K562 (cell line): ENCODE measurements around the gene FAM117B. TPM values are rescaled to one million over a fixed set of nuclear protein-coding genes. Genes with fewer than 3 reads are reported as not detected.

ENCODE experiments used
- AFF4 ChIP-seq: sonication (generic); formaldehyde crosslinking; IDR thresholded peaks from 2 replicates; pipeline ENCODE4 v1.8.0; 2023; ENCODE audit warnings: mild to moderate bottlenecking, missing genetic modification reagents
- BRD9 ChIP-seq: fragments of 450-650 bp; IDR thresholded peaks from 2 replicates; pipeline ENCODE4 v1.6.1; 2018; ENCODE audit warnings: low read depth; ENCODE audit not compliant: partially characterized antibody
- FOSL1 ChIP-seq: fragments of 200-800 bp; sonication (Bioruptor generic); conservative IDR thresholded peaks from 2 replicates; pipeline ENCODE4 v1.6.1; 2016; ENCODE audit warnings: missing genetic modification characterization, missing compliant biosample characterization
- FOXP1 ChIP-seq: sonication (generic); formaldehyde crosslinking; IDR thresholded peaks from 2 replicates; pipeline ENCODE4 v1.8.0; 2022; ENCODE audit warnings: mild to moderate bottlenecking, missing genetic modification reagents
- GATAD2A ChIP-seq: fragments of 450-650 bp; IDR thresholded peaks from 2 replicates; pipeline ENCODE4 v1.6.1; 2017
- JUND ChIP-seq, 2 experiments: IDR thresholded peaks; 2 replicates in 1 of 2; 3 replicates in 1 of 2; pipeline ENCODE4 v1.6.1; 2011; ENCODE audit warnings: borderline replicate concordance in 2 of 2, low read depth in 2 of 2, low read length in 2 of 2, improper control_type of control experiment in 1 of 2, missing biosample characterization in 1 of 2, missing genetic modification characterization in 1 of 2, missing genetic modification reagents in 1 of 2
- NFXL1 ChIP-seq: fragments of 450-650 bp; formaldehyde crosslinking; IDR thresholded peaks from 2 replicates; pipeline ENCODE4 v1.4.0; 2021; ENCODE audit warnings: mild to moderate bottlenecking
- NR2C2 ChIP-seq, 2 experiments: fragments of 200-800 bp in 1 of 2; sonication (Bioruptor generic) in 1 of 2; sonication (generic) in 1 of 2; formaldehyde crosslinking in 1 of 2; IDR thresholded peaks; 2 replicates each; pipeline versions ENCODE4 v1.6.1 to v1.8.0; 2016 to 2022; ENCODE audit warnings: mild to moderate bottlenecking in 1 of 2, missing compliant biosample characterization in 1 of 2, missing genetic modification characterization in 1 of 2, missing genetic modification reagents in 1 of 2
- PPARD ChIP-seq: fragments of 250-450 bp; sonication (Bioruptor Pico); IDR thresholded peaks from 2 replicates; pipeline ENCODE4 v1.8.0; 2022; ENCODE audit warnings: inconsistent platforms, mild to moderate bottlenecking, moderate library complexity
- PURB ChIP-seq: sonication (generic); formaldehyde crosslinking; IDR thresholded peaks from 2 replicates; pipeline ENCODE4 v1.9.0; 2021; ENCODE audit warnings: low read depth, mild to moderate bottlenecking, missing genetic modification reagents
- PYGO2 ChIP-seq: fragments of 450-650 bp; IDR thresholded peaks from 2 replicates; pipeline ENCODE4 v1.6.1; 2016; ENCODE audit warnings: mild to moderate bottlenecking, missing genetic modification characterization, moderate library complexity, missing compliant biosample characterization
- RUNX1 ChIP-seq: sonication (generic); IDR thresholded peaks from 2 replicates; pipeline ENCODE4 v1.6.1; 2016; ENCODE audit warnings: antibody characterized with exemption, low read depth
- TAF1 ChIP-seq: IDR thresholded peaks from 2 replicates; pipeline ENCODE4 v1.6.1; 2011; ENCODE audit warnings: mild to moderate bottlenecking, low read length, moderate library complexity; ENCODE audit not compliant: insufficient read depth, control insufficient read depth, severe bottlenecking; ENCODE audit errors: extremely low read depth
- TEAD2 ChIP-seq: fragments of 450-650 bp; IDR thresholded peaks from 2 replicates; pipeline ENCODE4 v1.6.1; 2016; ENCODE audit warnings: missing genetic modification characterization, control low read depth, missing compliant biosample characterization
- UBTF ChIP-seq, 2 experiments: IDR thresholded peaks; 2 replicates each; pipeline ENCODE4 v1.6.1; 2012; ENCODE audit warnings: improper control_type of control experiment in 2 of 2, low read depth in 2 of 2, low read length in 2 of 2, borderline replicate concordance in 1 of 2
- ZBTB43 ChIP-seq: sonication (generic); formaldehyde crosslinking; IDR thresholded peaks from 2 replicates; pipeline ENCODE4 v1.8.0; 2023; ENCODE audit warnings: mild to moderate bottlenecking, missing genetic modification reagents
- polyA plus RNA-seq, 8 experiments: library from polyadenylated mRNA; depleted of rRNA in 4 of 8; stranded (reverse) in 5 of 8; unstranded in 3 of 8; fragments of >200 nt; fragmentation: Nextera tagmentation in 2 of 8; fragmentation: Illumina TruSeq in 1 of 8; extraction: Ambion mirVana in 2 of 8; extraction: Trizol in 1 of 8; gene quantifications; 2 replicates each; pipeline versions ENCODE4 v1.2.1 to v1.2.3, GENCODE V29; 2011 to 2014; ENCODE audit warnings: inconsistent platforms in 1 of 8, missing spikeins in 1 of 8
- total RNA-seq, 7 experiments: library from RNA; depleted of rRNA in 6 of 7; stranded (reverse); fragments of >200 nt in 6 of 7; fragmentation: Illumina TruSeq in 2 of 7; extraction: Trizol in 2 of 7; gene quantifications; 2 replicates each; pipeline versions ENCODE4 v1.2.1 to v1.2.3, GENCODE V29; 2011 to 2021; ENCODE audit warnings: low replicate concordance in 1 of 7

The FAM117B gene
- total and polyA plus RNA-seq, 9 of the 15 experiments (the other 6 are each of a cell fraction or from before 2014, with no cell fraction given), result 1.6 to 5.2 (median 2.6) TPM

- no peak for TF ChIP-seq PPARD (CRISPR knock-in tag)
- peak; percentile 31 for TF ChIP-seq TAF1
- no peak for TF ChIP-seq JUND (IDR thresholded peaks at IDR 0.05; ENCODE audit: borderline replicate concordance, low read depth, low read length)
- peak; percentile 39; the same call in 1 of the 3 replicates for TF ChIP-seq JUND (tag; IDR thresholded peaks at IDR 0.05; ENCODE audit: borderline replicate concordance, low read depth, low read length)
- no peak for TF ChIP-seq RUNX1
- TF ChIP-seq AFF4 (CRISPR knock-in tag), result 0 out of 2 replicates have a peak, but pooled peaks have one; percentile 33
- no peak for TF ChIP-seq TEAD2 (tag)
- TF ChIP-seq UBTF (IDR thresholded peaks at IDR 0.05; ENCODE audit: borderline replicate concordance in 1 of 2, low read depth in 2 of 2, low read length in 2 of 2), result no peak
- TF ChIP-seq FOSL1 (tag), result no peak
- TF ChIP-seq NFXL1, result no peak
- TF ChIP-seq ZBTB43 (CRISPR knock-in tag), result no peak
- TF ChIP-seq BRD9, result no peak
- no peak for TF ChIP-seq PYGO2 (tag)
- no peak for TF ChIP-seq PURB (CRISPR knock-in tag)
- TF ChIP-seq GATAD2A, result no peak
- no peak for TF ChIP-seq FOXP1 (CRISPR knock-in tag)
- TF ChIP-seq NR2C2 (CRISPR knock-in tag; IDR thresholded peaks at IDR 0.05), result no peak
- no peak for TF ChIP-seq NR2C2 (tag; IDR thresholded peaks at IDR 0.05)
Measured at GRCh38 chr2:202634556-202635427, at the start of gene FAM117B (continued).
